HG03342 (cell line): Measurements from ENCODE around the gene PRC1.
A peak's percentile ranks its signal among the peaks of the same experiment; 100 is the strongest.

Experiments used
- ATAC-seq: cut with Tn5 transposase; IDR thresholded peaks from one replicate; pipeline ENCODE4 v1.9.1; 2021; ENCODE audit warnings: mild to moderate bottlenecking, moderate library complexity; ENCODE audit not compliant: unreplicated experiment

Gene PRC1

DNA sequence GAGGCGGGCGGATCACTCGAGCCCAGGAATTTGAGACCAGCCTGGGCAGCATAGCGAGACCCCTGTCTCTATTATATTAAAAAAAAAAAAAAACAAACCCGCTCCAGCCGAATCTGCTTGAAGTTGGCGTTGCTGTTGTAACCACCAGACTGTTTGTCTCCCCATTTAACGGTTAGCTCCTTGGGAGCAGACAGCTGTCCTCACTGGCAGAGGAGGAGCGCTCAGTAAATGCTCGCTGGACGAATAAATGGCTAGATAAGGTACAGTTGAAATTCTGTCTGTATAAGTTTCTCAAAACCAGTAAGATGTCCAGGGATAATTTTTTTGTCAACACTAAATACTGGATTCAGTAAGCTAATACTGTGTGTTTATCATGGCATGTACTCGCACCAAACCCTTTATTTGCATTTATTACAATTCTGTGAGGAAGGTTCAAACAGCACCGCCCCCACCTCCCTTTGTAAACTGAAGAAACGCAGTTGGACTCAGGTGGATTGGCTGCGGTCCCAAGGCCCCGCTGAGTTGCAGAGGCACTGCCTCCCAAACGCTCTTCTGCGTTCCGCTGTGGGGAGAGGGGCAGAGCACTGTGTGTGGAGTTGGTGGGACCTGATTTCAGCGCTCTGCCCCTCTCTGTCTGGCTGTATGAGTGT is 38.6 kb downstream of the PRC1 start:
- ATAC-seq = no peak

GRCh38 chr15:90954712-90955623 is 39.4 kb downstream of the PRC1 start, which contains the start of gene RCCD1:
TSS of gene RCCD1 (plus strand) at chr15:90954884. CDS start at chr15:90956735, 1,851 bp downstream.
- peak; percentile 93 for ATAC-seq

- no peak for ATAC-seq
These were observed 40.2 kb downstream of the PRC1 start for GRCh38 chr15:90953947-90954711.

DNA sequence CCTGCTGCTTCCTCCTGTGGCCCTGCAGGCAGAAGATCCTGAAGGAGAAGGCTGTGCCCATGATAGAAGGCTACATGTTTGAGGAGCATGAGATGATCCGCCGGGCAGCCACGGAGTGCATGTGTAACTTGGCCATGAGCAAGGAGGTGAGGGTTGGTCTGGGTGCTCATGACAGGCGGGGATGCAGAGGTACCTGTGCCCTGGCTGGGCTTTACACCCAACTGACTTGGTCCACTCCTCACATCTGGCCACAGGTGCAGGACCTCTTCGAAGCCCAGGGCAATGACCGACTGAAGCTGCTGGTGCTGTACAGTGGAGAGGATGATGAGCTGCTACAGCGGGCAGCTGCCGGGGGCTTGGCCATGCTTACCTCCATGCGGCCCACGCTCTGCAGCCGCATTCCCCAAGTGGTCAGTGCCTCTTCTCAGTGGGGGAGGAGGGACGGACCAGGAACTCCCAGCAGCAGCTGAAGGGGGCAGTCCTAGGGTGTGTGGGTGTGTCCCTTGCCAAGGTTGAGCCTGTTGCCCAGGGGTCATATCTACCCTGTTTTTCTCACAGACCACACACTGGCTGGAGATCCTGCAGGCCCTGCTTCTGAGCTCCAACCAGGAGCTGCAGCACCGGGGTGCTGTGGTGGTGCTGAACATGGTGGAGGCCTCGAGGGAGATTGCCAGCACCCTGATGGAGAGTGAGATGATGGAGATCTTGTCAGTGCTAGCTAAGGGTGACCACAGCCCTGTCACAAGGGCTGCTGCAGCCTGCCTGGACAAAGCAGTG is 41.2 kb downstream of the PRC1 start:
- ATAC-seq = no peak

DNA sequence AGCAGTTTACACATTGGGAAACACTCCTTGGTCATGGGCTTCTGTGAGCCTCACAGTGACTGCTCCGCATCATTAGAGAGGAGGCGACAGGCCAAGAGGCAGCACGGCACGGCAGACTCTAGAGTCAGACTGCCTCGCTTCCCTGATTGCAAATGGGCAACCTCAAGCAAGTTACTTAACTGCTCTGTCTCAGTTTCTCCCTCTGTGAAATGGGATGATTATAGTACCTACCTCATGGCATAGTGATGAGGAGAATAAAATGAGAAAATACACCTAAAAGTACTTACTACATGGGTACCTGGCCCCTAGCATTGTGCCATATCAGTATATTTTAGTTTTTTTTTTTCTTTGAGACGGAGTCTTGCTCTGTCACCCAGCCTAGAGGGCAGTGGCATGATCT is 43.7 kb downstream of the PRC1 start:
- ATAC-seq = no peak

DNA sequence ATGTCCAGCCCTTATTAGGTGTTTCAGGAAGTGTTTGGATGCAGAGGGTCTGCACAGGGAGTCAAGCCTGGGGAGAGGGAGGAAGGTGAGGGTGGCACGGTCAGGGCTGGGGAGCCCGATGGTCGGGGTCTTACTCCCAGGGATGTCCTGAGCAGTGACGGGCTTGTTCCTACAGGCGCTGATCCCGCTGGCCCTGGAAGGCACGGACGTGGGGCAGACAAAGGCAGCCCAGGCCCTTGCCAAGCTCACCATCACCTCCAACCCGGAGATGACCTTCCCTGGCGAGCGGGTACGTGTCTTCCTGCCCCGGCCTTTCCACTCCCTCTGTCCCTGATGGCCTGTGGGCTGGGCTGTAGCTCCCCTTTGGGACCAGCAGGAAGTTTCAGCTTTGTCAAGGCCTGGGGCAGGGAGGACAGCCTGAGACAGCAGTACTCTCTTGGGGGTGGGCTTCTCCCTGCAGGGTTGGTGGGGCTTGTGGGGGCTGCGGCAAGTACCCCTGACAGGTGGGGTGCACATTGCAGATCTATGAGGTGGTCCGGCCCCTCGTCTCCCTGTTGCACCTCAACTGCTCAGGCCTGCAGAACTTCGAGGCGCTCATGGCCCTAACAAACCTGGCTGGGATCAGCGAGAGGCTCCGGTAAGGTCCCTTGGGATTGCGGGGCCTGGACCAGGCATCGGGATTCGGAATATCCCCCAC is 44.2 kb downstream of the PRC1 start:
- ATAC-seq = no peak

DNA sequence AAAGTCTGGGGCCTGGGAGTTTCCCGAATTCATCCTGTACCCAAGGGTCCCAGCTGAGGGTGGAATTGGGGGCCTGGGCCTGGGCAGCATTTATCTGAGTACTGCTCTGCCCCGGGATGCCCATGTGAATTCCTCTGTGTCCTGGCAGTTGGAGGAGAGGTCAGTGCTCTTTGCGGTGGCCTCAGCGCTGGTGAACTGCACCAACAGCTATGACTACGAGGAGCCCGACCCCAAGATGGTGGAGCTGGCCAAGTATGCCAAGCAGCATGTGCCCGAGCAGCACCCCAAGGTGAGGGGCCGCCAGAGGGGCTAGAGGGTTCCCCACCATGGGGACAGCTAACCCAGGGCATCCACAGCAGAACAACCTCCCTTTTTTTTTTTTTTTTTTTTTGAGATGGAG is 45.8 kb downstream of the PRC1 start:
- ATAC-seq = no peak

DNA sequence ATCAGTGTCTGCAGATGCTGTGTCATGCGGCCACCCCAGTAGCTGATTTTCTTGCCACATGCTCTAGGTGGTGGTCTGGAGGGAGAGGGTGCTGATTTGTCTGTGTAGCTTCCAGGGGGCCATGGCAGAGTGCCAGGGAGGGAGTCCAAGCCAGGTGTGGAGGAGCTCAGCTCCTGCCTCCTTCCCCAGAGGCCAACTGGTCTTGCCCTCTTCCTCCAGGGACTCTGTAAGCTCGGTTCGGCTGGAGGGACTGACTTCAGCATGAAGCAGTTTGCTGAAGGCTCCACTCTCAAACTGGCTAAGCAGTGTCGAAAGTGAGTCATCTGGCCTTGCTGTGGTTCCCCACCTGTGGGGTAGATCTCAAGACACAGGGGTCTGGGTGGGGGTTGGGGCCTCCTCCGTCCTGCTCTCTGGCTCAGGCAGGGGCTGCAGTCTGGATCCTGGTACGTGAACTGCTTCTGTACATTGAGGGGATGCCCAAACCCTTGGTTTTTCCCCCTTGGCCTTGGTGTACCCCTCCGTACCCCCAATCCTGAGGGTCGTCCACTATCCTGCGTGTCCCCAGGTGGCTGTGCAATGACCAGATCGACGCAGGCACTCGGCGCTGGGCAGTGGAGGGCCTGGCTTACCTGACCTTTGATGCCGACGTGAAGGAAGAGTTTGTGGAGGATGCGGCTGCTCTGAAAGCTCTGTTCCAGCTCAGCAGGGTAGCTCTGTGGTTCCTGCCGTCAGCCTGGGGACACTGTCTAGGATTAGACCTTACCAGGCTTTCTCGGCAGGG is 46.6 kb downstream of the PRC1 start:
- no peak for ATAC-seq

DNA sequence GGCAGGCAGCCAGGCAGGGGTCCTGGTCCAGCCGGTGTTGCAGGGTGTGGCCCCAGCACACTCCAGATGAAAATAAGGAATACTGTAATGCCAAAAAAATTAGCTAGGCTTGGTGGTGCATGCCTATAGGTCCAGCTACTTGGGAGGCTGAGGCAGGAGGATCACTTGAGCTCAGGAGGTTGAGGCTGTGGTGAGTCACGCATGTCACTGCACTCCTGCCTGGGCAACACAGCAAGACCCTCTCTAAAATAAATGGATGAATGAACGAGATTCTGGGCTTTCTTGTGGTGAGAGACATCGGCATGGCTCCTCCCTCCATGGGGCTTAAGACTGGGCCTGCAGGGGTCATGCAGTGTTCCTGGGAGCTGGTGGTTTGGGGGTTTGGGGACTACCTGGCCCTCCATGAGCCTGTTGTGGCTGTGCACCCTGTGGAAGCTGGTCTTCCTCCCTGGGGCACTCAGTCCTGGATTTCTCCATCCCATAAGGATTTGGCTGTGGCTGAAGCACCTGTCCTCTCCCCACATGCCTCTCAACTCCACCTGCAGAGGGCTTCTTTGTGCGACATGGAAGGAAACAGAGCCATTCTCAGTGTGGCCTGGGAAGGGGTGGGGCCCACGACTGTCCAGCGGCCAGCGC is 47.3 kb downstream of the PRC1 start:
- no peak for ATAC-seq

GRCh38 chr15:90946538-90946937 is 47.8 kb downstream of the PRC1 start:
- no peak for ATAC-seq

- no peak for ATAC-seq
These were observed 49.2 kb downstream of the PRC1 start for GRCh38 chr15:90945091-90945490.

- no peak for ATAC-seq
These were observed 51.8 kb downstream of the PRC1 start for GRCh38 chr15:90942354-90943120.

DNA sequence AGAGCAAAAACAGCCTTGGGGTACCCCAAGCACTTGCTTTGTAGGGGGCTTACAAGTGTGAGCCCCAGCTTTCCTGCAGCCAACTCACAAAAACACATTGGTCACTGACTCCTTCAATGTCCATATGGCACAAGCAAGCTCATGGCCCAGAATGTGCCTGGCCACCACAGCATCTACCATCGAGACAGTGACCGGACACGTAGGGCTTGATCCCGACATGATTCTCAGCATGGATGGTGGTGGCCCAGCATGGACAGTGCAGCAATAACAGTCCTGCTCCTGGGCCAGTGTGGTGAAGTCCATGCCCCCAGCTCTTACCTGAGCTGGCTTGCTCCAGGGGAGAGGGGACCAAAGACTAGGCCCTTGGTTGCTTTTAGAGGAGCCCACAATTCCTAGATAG is 53.3 kb downstream of the PRC1 start:
- ATAC-seq = no peak

DNA sequence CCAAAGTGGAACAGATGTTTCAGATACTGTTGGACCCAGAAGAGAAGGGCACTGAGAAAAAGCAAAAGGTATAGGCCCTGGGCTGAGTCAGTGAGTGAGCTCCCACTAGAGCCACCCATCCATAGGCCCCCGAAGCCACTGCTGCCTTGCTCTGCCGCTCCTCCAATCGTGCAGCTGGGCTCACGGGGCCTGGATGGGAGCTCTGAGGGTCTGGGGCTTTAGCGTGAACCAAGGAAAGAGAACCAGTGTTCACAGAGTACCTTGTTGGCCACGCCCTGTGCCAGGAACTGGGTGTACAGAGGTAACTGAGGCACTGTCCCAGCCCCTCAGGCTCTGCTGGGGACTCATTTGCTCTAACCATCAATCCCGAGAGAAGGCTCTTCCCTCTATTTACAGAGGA is 54.6 kb downstream of the PRC1 start:
- no peak for ATAC-seq

GRCh38 chr15:90938261-90938660 is 56.1 kb downstream of the PRC1 start:
- ATAC-seq = no peak

DNA sequence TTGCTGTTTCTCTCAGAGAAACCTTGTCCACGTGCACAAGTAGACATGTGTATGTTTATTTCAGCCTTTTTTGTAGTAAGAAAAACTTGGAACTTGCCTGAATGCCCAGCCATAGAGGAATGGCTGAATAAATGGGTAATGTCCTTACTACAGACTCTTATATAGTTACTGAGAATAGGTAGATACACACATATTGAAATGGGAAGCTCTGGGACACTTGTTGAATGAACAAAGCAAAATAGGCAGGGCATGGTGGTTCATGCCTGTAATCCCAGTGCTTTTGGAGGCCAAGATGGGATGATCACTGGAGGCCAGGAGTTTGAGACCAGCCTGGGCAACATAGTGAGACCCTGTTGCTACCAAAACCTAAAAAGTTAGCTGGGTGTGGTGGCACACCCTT is 57.5 kb downstream of the PRC1 start:
- no peak for ATAC-seq

GRCh38 chr15:90934949-90935751 is 59.2 kb downstream of the PRC1 start, which contains the start of gene UNC45A:
TSS of gene UNC45A (plus strand) at chr15:90935285. CDS start at chr15:90935325, 40 bp downstream.
- ATAC-seq = peak; percentile 57
